Glutamatergic neuron (in vitro differentiated cells): ENCODE results near the gene TRIM25. TPM values are rescaled to one million over a fixed set of nuclear protein-coding genes. Genes with fewer than 3 reads are reported as not detected.
"Not testable (repeated sequence)": the region's sequence is repeated elsewhere in the genome, so short reads cannot be mapped to it uniquely, and the experiment has no call there.

Source experiments
- DNase-seq: peaks from one replicate; pipeline ENCODE4 v3.0.0; 2022
- H3K27ac Mint-ChIP-seq: one replicate; pipeline ENCODE4 v1.8.0; 2020; ENCODE audit warnings: mild to moderate bottlenecking, mixed read lengths, inconsistent platforms; ENCODE audit not compliant: unreplicated experiment
- H3K27me3 Mint-ChIP-seq: one replicate; pipeline ENCODE4 v1.8.0; 2020; ENCODE audit warnings: mild to moderate bottlenecking, moderate library complexity, mixed read lengths, inconsistent platforms; ENCODE audit not compliant: unreplicated experiment
- H3K36me3 Mint-ChIP-seq: one replicate; pipeline ENCODE4 v1.8.0; 2020; ENCODE audit warnings: mild to moderate bottlenecking, mixed read lengths, inconsistent platforms; ENCODE audit not compliant: unreplicated experiment
- H3K4me1 Mint-ChIP-seq: one replicate; pipeline ENCODE4 v1.8.0; 2020; ENCODE audit warnings: mild to moderate bottlenecking, low read depth, mixed read lengths, inconsistent platforms; ENCODE audit not compliant: unreplicated experiment
- H3K4me3 Mint-ChIP-seq: one replicate; pipeline ENCODE4 v1.8.0; 2020; ENCODE audit warnings: mild to moderate bottlenecking, mixed read lengths, inconsistent platforms; ENCODE audit not compliant: unreplicated experiment
- H3K9me3 Mint-ChIP-seq: one replicate; pipeline ENCODE4 v1.8.0; 2020; ENCODE audit warnings: mild to moderate bottlenecking, moderate library complexity, mixed read lengths, inconsistent platforms; ENCODE audit not compliant: unreplicated experiment
- total RNA-seq: library from RNA; stranded (reverse); fragmentation: NEBNext Ultra II Directional; extraction: Animal tissue kit (Norgen Biotek cat#: 25700); gene quantifications from one replicate; pipeline ENCODE4 v1.2.1, GENCODE V29; 2021; ENCODE audit not compliant: unreplicated experiment
- TF ChIP-seq, protein P1 (sequence below): fragments of 200-600 bp; sonication (generic); IDR thresholded peaks from one replicate; pipeline ENCODE4 v1.5.0; 2021; ENCODE audit not compliant: partially characterized antibody, unreplicated experiment

TRIM25 gene
- total RNA-seq, 1 donor from 2014 or later: 1.9 TPM

- H3K4me1 Mint-ChIP-seq: no peaks in the 10 kb centered on the region
- no peaks in the 10 kb centered on the region for H3K9me3 Mint-ChIP-seq
- H3K27me3 Mint-ChIP-seq: no peaks in the 10 kb centered on the region
- H3K27ac Mint-ChIP-seq: no peak overlapping the region
- DNase-seq: no peak
- H3K4me3 Mint-ChIP-seq: no peak overlapping the region
- TF ChIP-seq, protein P1, sequence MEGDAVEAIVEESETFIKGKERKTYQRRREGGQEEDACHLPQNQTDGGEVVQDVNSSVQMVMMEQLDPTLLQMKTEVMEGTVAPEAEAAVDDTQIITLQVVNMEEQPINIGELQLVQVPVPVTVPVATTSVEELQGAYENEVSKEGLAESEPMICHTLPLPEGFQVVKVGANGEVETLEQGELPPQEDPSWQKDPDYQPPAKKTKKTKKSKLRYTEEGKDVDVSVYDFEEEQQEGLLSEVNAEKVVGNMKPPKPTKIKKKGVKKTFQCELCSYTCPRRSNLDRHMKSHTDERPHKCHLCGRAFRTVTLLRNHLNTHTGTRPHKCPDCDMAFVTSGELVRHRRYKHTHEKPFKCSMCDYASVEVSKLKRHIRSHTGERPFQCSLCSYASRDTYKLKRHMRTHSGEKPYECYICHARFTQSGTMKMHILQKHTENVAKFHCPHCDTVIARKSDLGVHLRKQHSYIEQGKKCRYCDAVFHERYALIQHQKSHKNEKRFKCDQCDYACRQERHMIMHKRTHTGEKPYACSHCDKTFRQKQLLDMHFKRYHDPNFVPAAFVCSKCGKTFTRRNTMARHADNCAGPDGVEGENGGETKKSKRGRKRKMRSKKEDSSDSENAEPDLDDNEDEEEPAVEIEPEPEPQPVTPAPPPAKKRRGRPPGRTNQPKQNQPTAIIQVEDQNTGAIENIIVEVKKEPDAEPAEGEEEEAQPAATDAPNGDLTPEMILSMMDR: no peak
- no peaks in the 10 kb centered on the region for H3K36me3 Mint-ChIP-seq
Observed at GRCh38 chr17:56948491-56948890, 34.6 kb upstream of the TRIM25 start.

DNA sequence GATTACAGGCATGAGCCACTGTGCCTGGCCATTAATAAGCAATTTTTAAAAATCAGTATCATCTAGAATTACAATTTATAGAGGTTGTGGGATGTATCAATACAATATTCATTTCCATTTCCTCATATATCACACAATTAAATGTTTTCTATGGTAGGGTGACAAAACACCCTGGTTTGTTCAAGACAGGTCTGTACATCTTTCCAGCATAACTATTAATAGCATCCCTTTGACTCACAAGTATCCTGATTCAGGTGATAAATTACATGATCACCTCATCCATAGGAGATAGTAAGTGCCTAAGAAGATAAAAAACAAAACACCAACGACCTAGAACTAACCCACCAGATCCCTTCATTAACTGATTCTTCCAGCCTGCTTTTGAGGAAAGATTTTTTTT lies 33.9 kb upstream of the TRIM25 start:
- Mint-ChIP-seq H3K4me3 (no peak overlapping the region), H3K4me1 (no peaks in the 10 kb centered on the region), H3K9me3 (no peaks in the 10 kb centered on the region), H3K27ac (no peak overlapping the region), H3K27me3 (no peaks in the 10 kb centered on the region), H3K36me3 (no peaks in the 10 kb centered on the region)
- DNase-seq: no peak
- TF ChIP-seq, protein P1: no peak

- Mint-ChIP-seq H3K27ac (no peak overlapping the region), H3K27me3 (no peaks in the 10 kb centered on the region), H3K9me3 (no peaks in the 10 kb centered on the region), H3K36me3 (no peaks in the 10 kb centered on the region), H3K4me1 (no peaks in the 10 kb centered on the region), H3K4me3 (no peak overlapping the region)
- DNase-seq: no peak
- TF ChIP-seq, protein P1: no peak
Observed at GRCh38 chr17:56945938-56946505, 32.2 kb upstream of the TRIM25 start.

DNA sequence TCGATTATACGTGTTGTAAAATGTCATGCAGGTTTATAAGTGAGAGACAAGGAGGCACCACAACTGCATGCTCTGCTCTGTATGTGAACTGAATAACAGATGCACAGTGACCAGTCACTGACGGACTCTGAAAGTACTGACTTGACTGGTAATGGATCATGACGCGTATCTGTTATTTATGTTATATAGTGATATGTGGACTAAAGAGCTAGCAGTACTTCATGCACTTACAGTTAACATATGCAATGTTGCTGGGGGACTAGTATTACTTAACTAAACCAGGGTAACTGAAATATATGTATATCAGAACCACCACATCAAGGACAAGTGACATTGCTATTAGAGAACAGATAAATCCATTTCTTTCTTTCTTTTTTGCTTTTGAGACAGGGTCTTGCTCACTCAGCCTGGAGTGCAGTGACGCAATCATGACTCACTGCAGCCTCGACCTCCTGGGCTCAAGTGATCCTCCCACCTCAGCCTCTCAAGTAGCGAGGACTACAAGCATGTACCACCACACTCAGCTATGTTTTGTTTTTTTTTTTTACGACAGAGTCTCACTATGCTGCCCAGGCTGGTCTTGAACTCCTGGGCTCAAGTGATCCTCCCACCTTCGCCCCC lies 29.8 kb upstream of the TRIM25 start:
- Mint-ChIP-seq H3K4me3 (no peak overlapping the region), H3K27me3 (no peaks in the 10 kb centered on the region), H3K9me3 (no peaks in the 10 kb centered on the region), H3K4me1 (no peaks in the 10 kb centered on the region), H3K36me3 (no peaks in the 10 kb centered on the region), H3K27ac (no peak overlapping the region)
- DNase-seq: no peak
- TF ChIP-seq, protein P1: no peak

- TF ChIP-seq, protein P1: peak; percentile 77
- Mint-ChIP-seq H3K4me3 (no peak overlapping the region), H3K36me3 (no peaks in the 10 kb centered on the region), H3K27me3 (no peaks in the 10 kb centered on the region), H3K27ac (no peak overlapping the region), H3K9me3 (no peaks in the 10 kb centered on the region), H3K4me1 (no peaks in the 10 kb centered on the region)
- DNase-seq: no peak
Observed at GRCh38 chr17:56939869-56940484, 26.1 kb upstream of the TRIM25 start.

DNA sequence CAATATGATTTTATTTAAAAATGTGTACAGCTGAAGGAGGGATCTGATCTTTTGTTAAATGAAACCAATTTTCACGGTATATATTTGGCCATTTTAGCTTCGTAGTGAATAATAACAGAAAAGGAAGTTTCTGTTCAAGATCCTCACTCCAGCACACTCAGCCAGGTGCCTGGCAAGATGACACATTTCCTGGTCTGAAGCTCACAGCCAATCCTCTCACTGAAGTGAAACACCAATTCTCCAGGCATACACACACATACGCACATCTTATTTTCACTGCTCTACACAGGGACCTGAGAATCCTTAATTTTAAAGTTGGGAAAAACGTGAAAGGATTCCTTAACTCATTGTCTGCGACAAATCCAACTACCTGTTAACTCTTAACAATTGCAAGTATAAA lies 24.4 kb upstream of the TRIM25 start:
- H3K27me3 Mint-ChIP-seq, DNase-seq, H3K4me3 Mint-ChIP-seq, H3K4me1 Mint-ChIP-seq, H3K9me3 Mint-ChIP-seq, H3K36me3 Mint-ChIP-seq, H3K27ac Mint-ChIP-seq: not testable (repeated sequence)
